ENCODE data around the gene ENTPD3. TPM values are rescaled to one million over a fixed set of nuclear protein-coding genes. Genes with fewer than 3 reads are reported as not detected.
A peak's percentile ranks its signal among the peaks of the same experiment; 100 is the strongest.
"Not testable (repeated sequence)": the region's sequence is repeated elsewhere in the genome, so short reads cannot be mapped to it uniquely, and the experiment has no call there.

ENTPD3 gene
- total RNA-seq, 2 donors from 2014 or later = 12.2 to 17.1 TPM

DNA sequence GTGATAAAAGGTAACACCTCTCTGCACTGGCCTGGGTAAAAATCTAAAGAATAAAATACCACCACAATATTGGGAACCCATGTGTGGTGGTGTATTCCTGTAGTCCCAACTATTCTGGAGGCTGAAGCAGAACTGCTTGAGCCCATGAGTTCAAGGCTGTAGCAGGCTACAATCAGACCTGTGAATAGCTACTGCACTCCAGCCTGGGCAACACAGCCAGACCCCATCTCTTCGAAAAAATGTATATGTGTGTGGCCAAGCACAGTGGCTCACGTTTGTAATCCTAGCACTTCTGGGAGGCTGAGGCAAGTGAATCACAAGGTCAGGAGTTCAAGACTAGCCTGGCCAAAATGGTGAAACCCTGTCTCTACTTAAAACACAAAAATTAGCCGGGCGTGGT lies 68.3 kb downstream of the ENTPD3 start:
- Histone ChIP-seq H3K36me3 (replicated peaks in 1 of 2; ENCODE audit: insufficient read depth in 1 of 2, low read depth in 2 of 2) (peaks cover 5% of the 10 kb centered on the region in 2 donors), H3K4me1 (peaks cover 45% of the 10 kb centered on the region), H3K27ac (no peak overlapping the region), H3K9me3 (no peaks in the 10 kb centered on the region), H3K27me3 (no peaks in the 10 kb centered on the region), H3K4me3 (no peak overlapping the region)
- DNase-seq = no peak
- TF ChIP-seq POLR2A (IDR thresholded peaks at IDR 0.05) = no peak
- ATAC-seq = no peak
- intact Hi-C loops (cut with DNase I) = no loop called here
- WGBS, 2 donors = 73 to 81% methylated on average over 3 to 4 of the region's 4 CpGs

DNA sequence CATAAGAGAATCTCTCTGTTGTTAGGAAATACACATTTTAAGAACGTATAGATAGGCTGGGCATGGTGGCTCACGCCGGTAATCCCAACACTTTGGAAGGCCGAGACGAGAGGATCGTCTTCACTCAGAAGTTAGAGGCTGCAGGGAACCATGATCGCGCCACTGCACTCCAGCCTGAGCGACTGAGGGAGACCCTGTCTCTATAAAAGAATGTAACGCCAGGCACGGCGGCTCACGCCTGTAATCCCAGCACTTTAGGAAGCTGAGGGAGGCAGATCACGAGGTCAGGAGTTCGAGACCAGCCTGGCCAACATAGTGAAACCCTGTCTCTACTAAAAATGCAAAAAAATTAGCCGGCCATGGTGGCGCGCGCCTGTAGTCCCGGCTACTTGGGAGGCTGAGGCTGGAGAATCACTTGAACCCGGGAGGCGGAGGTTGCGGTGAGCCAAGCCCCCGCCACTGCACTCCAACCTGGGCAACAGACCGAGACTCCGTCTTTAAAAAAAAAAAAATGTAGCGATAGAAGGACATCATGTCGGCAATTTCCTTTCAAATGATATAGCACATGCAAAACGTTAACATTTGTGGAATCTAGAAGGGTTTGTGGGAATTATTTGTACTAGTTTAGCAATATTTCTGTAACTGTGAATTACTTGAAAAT lies 69.4 kb downstream of the ENTPD3 start:
- H3K4me3 ChIP-seq = peak overlapping the region in 1 of 2 donors; percentile 74
- no peaks in the 10 kb centered on the region for H3K9me3 ChIP-seq
- WGBS, 2 donors = 52 to 54% methylated on average over 29 of the region's 29 CpGs
- ATAC-seq (no peak), DNase-seq (no peak)
- H3K36me3 ChIP-seq (replicated peaks in 1 of 2; ENCODE audit: insufficient read depth in 1 of 2, low read depth in 2 of 2) = peaks cover 5% of the 10 kb centered on the region in 2 donors
- TF ChIP-seq, protein P1, sequence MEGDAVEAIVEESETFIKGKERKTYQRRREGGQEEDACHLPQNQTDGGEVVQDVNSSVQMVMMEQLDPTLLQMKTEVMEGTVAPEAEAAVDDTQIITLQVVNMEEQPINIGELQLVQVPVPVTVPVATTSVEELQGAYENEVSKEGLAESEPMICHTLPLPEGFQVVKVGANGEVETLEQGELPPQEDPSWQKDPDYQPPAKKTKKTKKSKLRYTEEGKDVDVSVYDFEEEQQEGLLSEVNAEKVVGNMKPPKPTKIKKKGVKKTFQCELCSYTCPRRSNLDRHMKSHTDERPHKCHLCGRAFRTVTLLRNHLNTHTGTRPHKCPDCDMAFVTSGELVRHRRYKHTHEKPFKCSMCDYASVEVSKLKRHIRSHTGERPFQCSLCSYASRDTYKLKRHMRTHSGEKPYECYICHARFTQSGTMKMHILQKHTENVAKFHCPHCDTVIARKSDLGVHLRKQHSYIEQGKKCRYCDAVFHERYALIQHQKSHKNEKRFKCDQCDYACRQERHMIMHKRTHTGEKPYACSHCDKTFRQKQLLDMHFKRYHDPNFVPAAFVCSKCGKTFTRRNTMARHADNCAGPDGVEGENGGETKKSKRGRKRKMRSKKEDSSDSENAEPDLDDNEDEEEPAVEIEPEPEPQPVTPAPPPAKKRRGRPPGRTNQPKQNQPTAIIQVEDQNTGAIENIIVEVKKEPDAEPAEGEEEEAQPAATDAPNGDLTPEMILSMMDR (IDR thresholded peaks at IDR 0.05) = no peak
- TF ChIP-seq POLR2A (IDR thresholded peaks at IDR 0.05) = no peak
- intact Hi-C loops (cut with DNase I) = no loop called here
- H3K27me3 ChIP-seq = no peaks in the 10 kb centered on the region
- H3K27ac ChIP-seq = peak overlapping the region; percentile 80 to 91 (median 86)
- peaks cover 47% of the 10 kb centered on the region for H3K4me1 ChIP-seq

DNA sequence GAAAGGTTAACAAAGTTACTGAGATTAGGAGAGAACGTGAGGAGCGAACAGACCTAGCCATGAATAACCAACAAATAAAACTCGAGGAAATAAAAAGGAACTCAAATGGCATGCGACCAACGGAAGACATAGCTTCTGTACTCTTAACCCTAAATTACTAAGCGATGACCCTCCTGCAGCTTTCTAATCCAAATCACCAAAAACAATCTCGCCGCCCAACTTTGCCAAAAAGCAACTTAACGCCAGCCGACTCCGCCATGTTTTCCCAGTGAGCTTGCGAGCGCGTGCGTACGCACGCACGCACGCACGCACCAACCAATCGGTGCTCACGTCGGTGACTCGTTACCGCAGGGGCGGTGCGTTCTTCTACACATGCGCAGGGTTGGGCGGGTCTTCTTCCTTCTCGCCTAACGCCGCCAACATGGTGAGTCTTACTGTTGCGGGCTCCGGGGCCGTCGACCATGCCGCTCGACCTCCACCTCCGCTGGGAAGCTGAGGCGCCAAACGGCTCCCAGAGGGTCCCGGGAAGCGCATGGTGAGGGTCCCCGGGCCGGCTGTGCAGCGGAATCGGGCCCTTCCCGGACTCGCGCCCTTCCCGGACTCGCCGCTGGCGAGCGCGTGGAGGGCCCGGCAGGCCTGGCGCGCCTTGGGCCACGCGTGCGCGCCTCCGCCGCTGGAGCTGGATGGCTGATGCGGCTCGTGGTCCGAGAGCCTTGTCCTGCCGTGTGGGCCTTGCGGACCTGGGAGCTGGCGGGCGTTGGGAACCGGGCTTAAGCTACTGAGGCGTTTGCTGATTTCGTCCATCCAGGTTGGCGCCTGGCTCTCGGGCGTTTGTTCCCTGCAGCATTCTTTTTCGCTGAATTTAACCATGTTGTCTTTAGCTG lies 70.2 kb downstream of the ENTPD3 start, which contains the start of gene RPL14:
Gene RPL14, plus strand, starts transcription at position 400 of the 884 bp plus-strand sequence. Its CDS starts 133 bp downstream, at position 533.
- peak; percentile 81 for ATAC-seq
- Histone ChIP-seq H3K9me3 (no peaks in the 10 kb centered on the region), H3K4me3 (peak within 1 kb of the TSS; percentile 74 to 96), H3K36me3 (replicated peaks in 1 of 2; ENCODE audit: insufficient read depth in 1 of 2, low read depth in 2 of 2) (peaks cover 5% of the 10 kb centered on the region in 2 donors), H3K4me1 (peaks cover 39% of the 10 kb centered on the region), H3K27me3 (no peaks in the 10 kb centered on the region), H3K27ac (peak within 1 kb of the TSS; percentile 80 to 91 (median 86))
- WGBS, 2 donors = 0% methylated on average over 16 to 79 of the region's 79 CpGs
- intact Hi-C loops (cut with DNase I) = no loop called here
- TF ChIP-seq, protein P1 (IDR thresholded peaks at IDR 0.05) = peak in 1 of 7 experiments; percentile 20
- TF ChIP-seq POLR2A (IDR thresholded peaks at IDR 0.05) = peak; percentile 91 to 97 (median 96)
- peak; percentile 97 to 98 (median 98) for DNase-seq

DNA sequence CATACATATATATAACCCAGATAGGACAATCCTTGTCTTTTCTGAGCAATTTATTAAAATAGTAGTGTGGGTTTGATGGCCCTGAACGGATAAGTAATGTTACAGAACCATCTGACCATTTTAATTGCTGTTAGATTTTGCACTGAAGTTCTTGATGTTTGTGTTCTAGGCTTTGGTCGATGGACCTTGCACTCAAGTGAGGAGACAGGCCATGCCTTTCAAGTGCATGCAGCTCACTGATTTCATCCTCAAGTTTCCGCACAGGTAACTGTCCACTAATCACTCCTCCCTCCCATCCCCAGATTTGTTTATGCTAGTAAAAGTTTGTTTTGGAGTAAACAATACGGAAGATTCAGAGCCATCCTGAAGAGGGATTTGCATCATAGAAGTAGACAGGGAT lies 71.5 kb downstream of the ENTPD3 start:
- Histone ChIP-seq H3K27ac (peak overlapping the region in 1 of 4 donors; percentile 83), H3K4me3 (no peak overlapping the region)
- TF ChIP-seq, protein P1 (IDR thresholded peaks at IDR 0.05) = no peak
- no peak for TF ChIP-seq POLR2A (IDR thresholded peaks at IDR 0.05)

DNA sequence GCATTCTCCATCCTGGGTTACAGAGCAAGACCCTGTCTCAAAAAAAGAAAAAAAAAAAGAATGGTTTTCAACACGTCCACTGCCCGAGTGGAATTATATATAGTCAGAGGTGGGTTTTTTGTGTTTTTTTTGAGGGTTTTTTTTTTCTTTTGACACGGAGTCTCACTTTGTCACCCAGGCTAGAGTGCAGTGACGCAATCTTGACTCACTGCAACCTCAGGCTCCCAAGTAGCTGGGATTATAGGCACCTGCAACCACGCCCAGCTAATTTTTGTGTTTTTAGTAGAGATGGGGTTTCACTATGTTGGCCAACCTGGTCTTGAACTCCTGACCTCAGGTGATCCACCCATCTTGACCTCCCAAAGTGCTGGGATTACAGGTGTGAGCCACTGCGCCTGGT lies 73.5 kb downstream of the ENTPD3 start:
- WGBS, 2 donors = 81 to 83% methylated on average over 6 of the region's 6 CpGs
- H3K27me3 ChIP-seq; H3K27ac ChIP-seq; DNase-seq; H3K9me3 ChIP-seq; intact Hi-C loops (cut with DNase I); H3K4me3 ChIP-seq; ATAC-seq: not testable (repeated sequence)
- peaks cover 5 to 17% of the 10 kb centered on the region in 2 donors for H3K36me3 ChIP-seq (replicated peaks in 1 of 2; ENCODE audit: insufficient read depth in 1 of 2, low read depth in 2 of 2)
- H3K4me1 ChIP-seq = peaks cover 27% of the 10 kb centered on the region

More for the DNA sequence above, 71.5 kb downstream of the ENTPD3 start:
- H3K9me3 ChIP-seq = no peaks in the 10 kb centered on the region
- DNase-seq (no peak), ATAC-seq (no peak)
- WGBS, 2 donors = 84 to 91% methylated on average over 4 of the region's 4 CpGs
- peaks cover 35% of the 10 kb centered on the region for H3K4me1 ChIP-seq
- H3K36me3 ChIP-seq (replicated peaks in 1 of 2; ENCODE audit: insufficient read depth in 1 of 2, low read depth in 2 of 2) = peaks cover 5 to 11% of the 10 kb centered on the region in 2 donors
- H3K27me3 ChIP-seq = no peaks in the 10 kb centered on the region
- intact Hi-C loops (cut with DNase I) = no loop called here

Measured in body of pancreas (tissue), 4 donors.